HepG2 (cell line): Measurements from ENCODE around the gene IL15RA. TPM values are rescaled to one million over a fixed set of nuclear protein-coding genes. Genes with fewer than 3 reads are reported as not detected.

ENCODE experiments used
- CENPX ChIP-seq: sonication (generic); formaldehyde crosslinking; IDR thresholded peaks from 2 replicates; pipeline ENCODE4 v1.9.0; 2021; ENCODE audit warnings: mild to moderate bottlenecking, missing genetic modification reagents, moderate library complexity
- DNMT1 ChIP-seq: sonication (generic); formaldehyde crosslinking; IDR thresholded peaks from 2 replicates; pipeline ENCODE4 v1.5.1; 2020; ENCODE audit warnings: mild to moderate bottlenecking, missing genetic modification reagents
- RBFOX2 ChIP-seq: fragments of 200-400 bp; formaldehyde crosslinking; IDR thresholded peaks from 2 replicates; pipeline ENCODE4 v1.6.1; 2017; ENCODE audit warnings: low read depth, mild to moderate bottlenecking, low read length
- ZFP36L2 ChIP-seq: sonication (generic); formaldehyde crosslinking; IDR thresholded peaks from 2 replicates; pipeline ENCODE4 v1.4.0; 2020; ENCODE audit warnings: missing genetic modification reagents
- ZNF251 ChIP-seq: sonication (generic); formaldehyde crosslinking; IDR thresholded peaks from 2 replicates; pipeline ENCODE4 v1.9.0; 2021; ENCODE audit warnings: mild to moderate bottlenecking, missing genetic modification reagents
- polyA plus RNA-seq, 8 experiments: library from polyadenylated mRNA; depleted of rRNA in 3 of 8; stranded (reverse) in 7 of 8; unstranded in 1 of 8; fragments of >200 nt; fragmentation: Illumina TruSeq in 4 of 8; extraction: Trizol in 4 of 8; gene quantifications; 2 replicates each; pipeline versions ENCODE4 v1.2.1 to v1.2.3, GENCODE V29; 2011 to 2016; ENCODE audit warnings: low read depth in 4 of 8, missing spikeins in 1 of 8, mixed read lengths in 1 of 8; ENCODE audit not compliant: insufficient read depth in 1 of 8
- total RNA-seq, 5 experiments: library from RNA; depleted of rRNA; stranded (reverse); fragments of >200 nt; fragmentation: Illumina TruSeq; extraction: Trizol; gene quantifications; 2 replicates each; pipeline ENCODE4 v1.2.3, GENCODE V29; 2016; ENCODE audit warnings: low read depth in 1 of 5
- TF ChIP-seq, protein P1 (sequence below): sonication (generic); formaldehyde crosslinking; IDR thresholded peaks from 2 replicates; pipeline ENCODE4 v1.4.0; 2020; ENCODE audit warnings: missing genetic modification reagents, borderline replicate concordance
- TF ChIP-seq, protein P2 (sequence below): sonication (generic); formaldehyde crosslinking; IDR thresholded peaks from 2 replicates; pipeline ENCODE4 v1.4.0; 2020; ENCODE audit warnings: missing genetic modification reagents
- TF ChIP-seq, protein P3 (sequence below): sonication (generic); formaldehyde crosslinking; conservative IDR thresholded peaks from 2 replicates; pipeline ENCODE4 v1.8.0; 2022; ENCODE audit warnings: mild to moderate bottlenecking, moderate library complexity, missing genetic modification reagents

The IL15RA gene
- total and polyA plus RNA-seq, 2 of the 13 experiments (the other 11 are each of a cell fraction or from before 2014, with no cell fraction given) = 0.53 to 0.77 TPM

DNA sequence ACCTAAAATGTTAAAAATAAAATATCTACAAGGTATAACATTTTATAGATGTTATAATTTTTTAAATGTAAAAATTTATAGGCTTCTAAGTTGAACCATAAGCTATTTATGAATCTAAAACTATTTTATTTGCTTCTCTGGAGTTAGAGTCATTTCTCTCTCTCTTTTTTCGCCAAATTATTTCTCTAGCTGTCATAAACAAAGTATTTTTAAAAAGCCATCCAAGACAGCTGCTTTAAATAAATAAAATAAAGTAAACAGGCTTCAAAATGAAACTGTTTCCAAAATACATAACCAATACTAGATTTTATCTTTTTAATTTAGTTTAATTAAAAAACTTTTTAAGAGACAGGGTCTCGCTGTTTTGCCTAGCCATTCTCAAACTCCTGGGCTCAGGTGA lies 12.4 kb upstream of the IL15RA start (continued):
- TF ChIP-seq, protein P1, sequence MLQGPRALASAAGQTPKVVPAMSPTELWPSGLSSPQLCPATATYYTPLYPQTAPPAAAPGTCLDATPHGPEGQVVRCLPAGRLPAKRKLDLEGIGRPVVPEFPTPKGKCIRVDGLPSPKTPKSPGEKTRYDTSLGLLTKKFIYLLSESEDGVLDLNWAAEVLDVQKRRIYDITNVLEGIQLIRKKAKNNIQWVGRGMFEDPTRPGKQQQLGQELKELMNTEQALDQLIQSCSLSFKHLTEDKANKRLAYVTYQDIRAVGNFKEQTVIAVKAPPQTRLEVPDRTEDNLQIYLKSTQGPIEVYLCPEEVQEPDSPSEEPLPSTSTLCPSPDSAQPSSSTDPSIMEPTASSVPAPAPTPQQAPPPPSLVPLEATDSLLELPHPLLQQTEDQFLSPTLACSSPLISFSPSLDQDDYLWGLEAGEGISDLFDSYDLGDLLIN (CRISPR knock-in tag) = no peak
- TF ChIP-seq DNMT1 (CRISPR knock-in tag) = no peak
- no peak for TF ChIP-seq CENPX (CRISPR knock-in tag)
- TF ChIP-seq, protein P2, sequence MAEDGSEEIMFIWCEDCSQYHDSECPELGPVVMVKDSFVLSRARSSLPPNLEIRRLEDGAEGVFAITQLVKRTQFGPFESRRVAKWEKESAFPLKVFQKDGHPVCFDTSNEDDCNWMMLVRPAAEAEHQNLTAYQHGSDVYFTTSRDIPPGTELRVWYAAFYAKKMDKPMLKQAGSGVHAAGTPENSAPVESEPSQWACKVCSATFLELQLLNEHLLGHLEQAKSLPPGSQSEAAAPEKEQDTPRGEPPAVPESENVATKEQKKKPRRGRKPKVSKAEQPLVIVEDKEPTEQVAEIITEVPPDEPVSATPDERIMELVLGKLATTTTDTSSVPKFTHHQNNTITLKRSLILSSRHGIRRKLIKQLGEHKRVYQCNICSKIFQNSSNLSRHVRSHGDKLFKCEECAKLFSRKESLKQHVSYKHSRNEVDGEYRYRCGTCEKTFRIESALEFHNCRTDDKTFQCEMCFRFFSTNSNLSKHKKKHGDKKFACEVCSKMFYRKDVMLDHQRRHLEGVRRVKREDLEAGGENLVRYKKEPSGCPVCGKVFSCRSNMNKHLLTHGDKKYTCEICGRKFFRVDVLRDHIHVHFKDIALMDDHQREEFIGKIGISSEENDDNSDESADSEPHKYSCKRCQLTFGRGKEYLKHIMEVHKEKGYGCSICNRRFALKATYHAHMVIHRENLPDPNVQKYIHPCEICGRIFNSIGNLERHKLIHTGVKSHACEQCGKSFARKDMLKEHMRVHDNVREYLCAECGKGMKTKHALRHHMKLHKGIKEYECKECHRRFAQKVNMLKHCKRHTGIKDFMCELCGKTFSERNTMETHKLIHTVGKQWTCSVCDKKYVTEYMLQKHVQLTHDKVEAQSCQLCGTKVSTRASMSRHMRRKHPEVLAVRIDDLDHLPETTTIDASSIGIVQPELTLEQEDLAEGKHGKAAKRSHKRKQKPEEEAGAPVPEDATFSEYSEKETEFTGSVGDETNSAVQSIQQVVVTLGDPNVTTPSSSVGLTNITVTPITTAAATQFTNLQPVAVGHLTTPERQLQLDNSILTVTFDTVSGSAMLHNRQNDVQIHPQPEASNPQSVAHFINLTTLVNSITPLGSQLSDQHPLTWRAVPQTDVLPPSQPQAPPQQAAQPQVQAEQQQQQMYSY (CRISPR knock-in tag) = no peak
- no peak for TF ChIP-seq ZFP36L2 (CRISPR knock-in tag)
- TF ChIP-seq ZNF251 (CRISPR knock-in tag) = no peak
- TF ChIP-seq, protein P3, sequence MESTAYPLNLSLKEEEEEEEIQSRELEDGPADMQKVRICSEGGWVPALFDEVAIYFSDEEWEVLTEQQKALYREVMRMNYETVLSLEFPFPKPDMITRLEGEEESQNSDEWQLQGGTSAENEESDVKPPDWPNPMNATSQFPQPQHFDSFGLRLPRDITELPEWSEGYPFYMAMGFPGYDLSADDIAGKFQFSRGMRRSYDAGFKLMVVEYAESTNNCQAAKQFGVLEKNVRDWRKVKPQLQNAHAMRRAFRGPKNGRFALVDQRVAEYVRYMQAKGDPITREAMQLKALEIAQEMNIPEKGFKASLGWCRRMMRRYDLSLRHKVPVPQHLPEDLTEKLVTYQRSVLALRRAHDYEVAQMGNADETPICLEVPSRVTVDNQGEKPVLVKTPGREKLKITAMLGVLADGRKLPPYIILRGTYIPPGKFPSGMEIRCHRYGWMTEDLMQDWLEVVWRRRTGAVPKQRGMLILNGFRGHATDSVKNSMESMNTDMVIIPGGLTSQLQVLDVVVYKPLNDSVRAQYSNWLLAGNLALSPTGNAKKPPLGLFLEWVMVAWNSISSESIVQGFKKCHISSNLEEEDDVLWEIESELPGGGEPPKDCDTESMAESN (CRISPR knock-in tag) = no peak
- TF ChIP-seq RBFOX2 = no peak
- TF ChIP-seq, all 625 proteins: peak for 0
